ENCODE data around the gene BLM. TPM values are rescaled to one million over a fixed set of nuclear protein-coding genes. Genes with fewer than 3 reads are reported as not detected.

BLM gene
- total RNA-seq, 4 donors from 2014 or later = 0.15 to 2.8 (median 1.4) TPM

GRCh38 chr15:90750186-90750585, 33.0 kb downstream of the BLM start:
- Histone ChIP-seq H3K36me3 (no peaks in the 10 kb centered on the region), H3K4me3 (no peak overlapping the region), H3K4me1 (no peaks in the 10 kb centered on the region), H3K27me3 (no peaks in the 10 kb centered on the region), H3K9me3 (no peaks in the 10 kb centered on the region), H3K27ac (no peak overlapping the region)
- no peak for TF ChIP-seq EP300 (IDR thresholded peaks at IDR 0.05)
- TF ChIP-seq POLR2AphosphoS5 (IDR thresholded peaks at IDR 0.05) = no peak
- TF ChIP-seq CTCF (IDR thresholded peaks at IDR 0.05) = no peak
- TF ChIP-seq POLR2A (IDR thresholded peaks at IDR 0.05) = no peak
- WGBS, 2 donors (ENCODE audit: low coverage in 1 of 2) = 77 to 98% methylated on average over 5 to 6 of the region's 7 CpGs
- no peak for ATAC-seq

- H3K27ac ChIP-seq = no peak overlapping the region
- H3K4me3 ChIP-seq = no peak overlapping the region
- 84 to 86% methylated on average over 8 of the region's 8 CpGs for WGBS, 2 donors (ENCODE audit: low coverage in 1 of 2)
- no peaks in the 10 kb centered on the region for H3K9me3 ChIP-seq
- no peaks in the 10 kb centered on the region for H3K36me3 ChIP-seq
- no peak for ATAC-seq
- H3K27me3 ChIP-seq = peaks cover 4% of the 10 kb centered on the region
- no peaks in the 10 kb centered on the region for H3K4me1 ChIP-seq
- TF ChIP-seq POLR2AphosphoS5 (IDR thresholded peaks at IDR 0.05) (no peak), POLR2A (IDR thresholded peaks at IDR 0.05) (no peak), CTCF (IDR thresholded peaks at IDR 0.05) (no peak), EP300 (IDR thresholded peaks at IDR 0.05) (no peak)
Measured at GRCh38 chr15:90751300-90751825, 34.2 kb downstream of the BLM start.

GRCh38 chr15:90756916-90757315, 39.8 kb downstream of the BLM start:
- 63 to 70% methylated on average over 2 of the region's 2 CpGs for WGBS, 2 donors (ENCODE audit: low coverage in 1 of 2)
- H3K27me3 ChIP-seq = peaks cover 4% of the 10 kb centered on the region
- H3K27ac ChIP-seq = no peak overlapping the region
- no peaks in the 10 kb centered on the region for H3K4me1 ChIP-seq
- H3K36me3 ChIP-seq = no peaks in the 10 kb centered on the region
- TF ChIP-seq POLR2AphosphoS5 (IDR thresholded peaks at IDR 0.05) = no peak
- TF ChIP-seq POLR2A (IDR thresholded peaks at IDR 0.05) = no peak
- TF ChIP-seq CTCF (IDR thresholded peaks at IDR 0.05) = no peak
- TF ChIP-seq EP300 (IDR thresholded peaks at IDR 0.05) = no peak
- no peak overlapping the region for H3K4me3 ChIP-seq
- no peak for ATAC-seq
- H3K9me3 ChIP-seq = no peaks in the 10 kb centered on the region

- Histone ChIP-seq H3K4me1 (no peaks in the 10 kb centered on the region), H3K9me3 (no peaks in the 10 kb centered on the region), H3K36me3 (no peaks in the 10 kb centered on the region), H3K27me3 (peaks cover 4% of the 10 kb centered on the region), H3K27ac (no peak overlapping the region), H3K4me3 (no peak overlapping the region)
- TF ChIP-seq POLR2AphosphoS5 (IDR thresholded peaks at IDR 0.05) (no peak), EP300 (IDR thresholded peaks at IDR 0.05) (no peak), POLR2A (IDR thresholded peaks at IDR 0.05) (no peak), CTCF (IDR thresholded peaks at IDR 0.05) (no peak)
- 83 to 100% methylated on average over 1 of the region's 1 CpG for WGBS, 2 donors (ENCODE audit: low coverage in 1 of 2)
- ATAC-seq = no peak
Measured at GRCh38 chr15:90757461-90757860, 40.3 kb downstream of the BLM start.

GRCh38 chr15:90760661-90761232, 43.6 kb downstream of the BLM start:
- H3K27ac ChIP-seq = no peak overlapping the region
- H3K36me3 ChIP-seq = no peaks in the 10 kb centered on the region
- no peak overlapping the region for H3K4me3 ChIP-seq
- no peaks in the 10 kb centered on the region for H3K4me1 ChIP-seq
- no peak for ATAC-seq
- WGBS, 2 donors (ENCODE audit: low coverage in 1 of 2) = 80 to 92% methylated on average over 1 of the region's 1 CpG
- H3K27me3 ChIP-seq = peaks cover 4% of the 10 kb centered on the region
- no peaks in the 10 kb centered on the region for H3K9me3 ChIP-seq
- TF ChIP-seq CTCF (IDR thresholded peaks at IDR 0.05) (no peak), POLR2AphosphoS5 (IDR thresholded peaks at IDR 0.05) (no peak), POLR2A (IDR thresholded peaks at IDR 0.05) (no peak), EP300 (IDR thresholded peaks at IDR 0.05) (no peak)
